Left ventricle myocardium inferior (tissue), 1 donor: ENCODE data around the gene ANK3. TPM values are rescaled to one million over a fixed set of nuclear protein-coding genes. Genes with fewer than 3 reads are reported as not detected.
A peak's percentile ranks its signal among the peaks of the same experiment; 100 is the strongest.

ENCODE experiments used
- DNase-seq: peaks from one replicate; pipeline ENCODE4 v3.0.0-alpha.2; 2020
- H3K27ac ChIP-seq: fragments of 200-600 bp; replicated peaks from 2 replicates; pipeline ENCODE4 v1.8.0; 2021
- H3K27me3 ChIP-seq: fragments of 200-600 bp; 2 replicates; pipeline ENCODE4 v1.8.0; 2021; ENCODE audit warnings: low read depth
- H3K36me3 ChIP-seq: fragments of 200-600 bp; 2 replicates; pipeline ENCODE4 v1.8.0; 2021
- H3K4me1 ChIP-seq: fragments of 200-600 bp; 2 replicates; pipeline ENCODE4 v1.8.0; 2021
- H3K4me3 ChIP-seq: fragments of 200-600 bp; 2 replicates; pipeline ENCODE4 v1.8.0; 2021; ENCODE audit warnings: mild to moderate bottlenecking, moderate library complexity
- H3K9me3 ChIP-seq: fragments of 200-600 bp; replicated peaks from 2 replicates; pipeline ENCODE4 v1.8.0; 2021
- CTCF ChIP-seq: fragments of 200-600 bp; IDR thresholded peaks from 2 replicates; pipeline ENCODE4 v1.8.0; 2021; ENCODE audit warnings: antibody characterized with exemption, mild to moderate bottlenecking, borderline replicate concordance
- intact Hi-C: fragments of 100-400 bp; cut with micrococcal nuclease; formaldehyde crosslinking; loops from one replicate; pipeline ENCODE4 v1.11.0; 2022
- total RNA-seq: library from RNA; stranded (reverse); fragmentation: NEBNext Ultra II Directional; extraction: Animal tissue kit (Norgen Biotek cat#: 25700); gene quantifications from one replicate; pipeline ENCODE4 v1.2.1, GENCODE V29; 2021
- donor health status: DM: no; HTN: yes; CAD: no; lungs with severe emphysema.

The ANK3 gene
- total RNA-seq, 1 donor from 2014 or later = 179 TPM

GRCh38 chr10:60122190-60122589 lies 267.5 kb downstream of the ANK3 start:
- TF ChIP-seq CTCF = no peak
- peak overlapping the region; percentile 78 for H3K27ac ChIP-seq
- intact Hi-C loops = no loop called here
- peaks cover 7% of the 10 kb centered on the region for H3K9me3 ChIP-seq
- H3K27me3 ChIP-seq = no peaks in the 10 kb centered on the region
- H3K36me3 ChIP-seq = no peaks in the 10 kb centered on the region
- H3K4me3 ChIP-seq = no peak overlapping the region
- no peak for DNase-seq
- H3K4me1 ChIP-seq = peaks cover 26% of the 10 kb centered on the region

- peak; percentile 63 for TF ChIP-seq CTCF
- Histone ChIP-seq H3K36me3 (no peaks in the 10 kb centered on the region), H3K27ac (no peak overlapping the region)
Measured at GRCh38 chr10:60114765-60115586, 274.7 kb downstream of the ANK3 start.

GRCh38 chr10:60110739-60111138 lies 278.9 kb downstream of the ANK3 start:
- DNase-seq = no peak
- intact Hi-C loops = no loop called here
- H3K4me1 ChIP-seq = peaks cover 10% of the 10 kb centered on the region
- H3K9me3 ChIP-seq = no peaks in the 10 kb centered on the region
- H3K27me3 ChIP-seq = no peaks in the 10 kb centered on the region
- no peak overlapping the region for H3K4me3 ChIP-seq
- TF ChIP-seq CTCF = no peak
- H3K36me3 ChIP-seq = peaks cover 8% of the 10 kb centered on the region
- H3K27ac ChIP-seq = no peak overlapping the region

More at GRCh38 chr10:60114765-60115586, 274.7 kb downstream of the ANK3 start:
- H3K4me1 ChIP-seq = peaks cover 13% of the 10 kb centered on the region
- no peaks in the 10 kb centered on the region for H3K27me3 ChIP-seq
- H3K4me3 ChIP-seq = no peak overlapping the region
- peaks cover 3% of the 10 kb centered on the region for H3K9me3 ChIP-seq
- DNase-seq = no peak
- intact Hi-C loops = no loop called here

GRCh38 chr10:60107308-60107976 lies 282.2 kb downstream of the ANK3 start:
- intact Hi-C loops = loop anchor here (10.0 kb wide), 2 partner anchors 97 to 547 kb away; no protein-coding TSS in a partner anchor
- TF ChIP-seq CTCF = no peak
- Histone ChIP-seq H3K9me3 (no peaks in the 10 kb centered on the region), H3K36me3 (peaks cover 30% of the 10 kb centered on the region), H3K27ac (no peak overlapping the region), H3K4me3 (no peak overlapping the region), H3K4me1 (no peaks in the 10 kb centered on the region), H3K27me3 (no peaks in the 10 kb centered on the region)
- DNase-seq = no peak

- Histone ChIP-seq H3K36me3 (peaks cover 30% of the 10 kb centered on the region), H3K4me1 (no peaks in the 10 kb centered on the region), H3K9me3 (no peaks in the 10 kb centered on the region), H3K4me3 (no peak overlapping the region), H3K27ac (no peak overlapping the region), H3K27me3 (no peaks in the 10 kb centered on the region)
- TF ChIP-seq CTCF = no peak
- intact Hi-C loops = loop anchor here (10.0 kb wide), 2 partner anchors 100 to 550 kb away; no protein-coding TSS in a partner anchor
- no peak for DNase-seq
Measured at GRCh38 chr10:60105295-60105695, 284.4 kb downstream of the ANK3 start.
